Activated CD4-positive, CD25-positive, alpha-beta regulatory T cell (primary cell): ENCODE measurements around the gene FAM3B.
"Not testable (repeated sequence)": the region's sequence is repeated elsewhere in the genome, so short reads cannot be mapped to it uniquely, and the experiment has no call there.

Experiments
- DNase-seq, 4 experiments: peaks; one replicate each; lab custom pipeline; 2025; lab: John Stamatoyannopoulos, UW

Gene FAM3B

DNA sequence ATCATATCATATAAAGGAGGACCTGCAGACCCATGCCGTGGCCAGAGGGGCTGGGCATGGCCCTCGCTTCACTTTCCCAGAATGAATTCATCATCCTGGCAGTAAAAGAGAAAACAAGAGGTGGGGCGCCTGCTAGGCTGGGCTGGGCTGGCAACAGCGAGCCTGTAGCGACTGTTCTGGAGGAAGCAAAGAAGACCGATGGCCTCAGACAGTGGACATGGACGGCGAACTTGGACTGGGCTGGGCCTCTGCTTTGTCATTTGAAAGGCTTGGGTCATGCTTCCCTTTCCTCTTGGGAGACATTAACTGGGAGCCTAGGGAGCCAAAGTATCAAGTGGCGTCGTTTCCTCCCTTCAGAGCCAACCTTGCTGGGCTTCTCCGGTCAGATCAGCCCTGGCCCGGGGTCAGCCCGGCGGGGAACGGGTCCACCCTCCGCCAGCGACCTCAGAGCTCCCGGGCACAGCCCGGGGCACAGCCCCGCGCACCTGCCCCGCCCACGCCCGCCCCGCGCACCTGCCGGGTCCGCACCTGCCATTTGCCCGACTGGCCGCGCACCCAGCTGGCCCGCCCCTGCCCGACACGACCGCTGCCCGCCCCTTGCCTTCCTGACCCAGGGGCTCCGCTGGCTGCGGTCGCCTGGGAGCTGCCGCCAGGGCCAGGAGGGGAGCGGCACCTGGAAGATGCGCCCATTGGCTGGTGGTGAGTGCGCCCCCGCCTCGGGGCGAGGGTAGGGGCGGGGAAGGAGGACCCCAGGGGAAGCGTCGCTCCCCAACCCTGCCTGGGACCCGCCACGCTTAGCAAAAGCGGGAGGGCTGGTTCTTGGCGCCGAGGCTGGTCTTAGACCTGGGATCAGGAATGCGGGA lies at the start of gene FAM3B:
TSS of gene FAM3B (plus strand) at position 602 of the 863 bp plus-strand sequence. CDS start at position 681, 79 bp downstream.
- no peak for DNase-seq

DNA sequence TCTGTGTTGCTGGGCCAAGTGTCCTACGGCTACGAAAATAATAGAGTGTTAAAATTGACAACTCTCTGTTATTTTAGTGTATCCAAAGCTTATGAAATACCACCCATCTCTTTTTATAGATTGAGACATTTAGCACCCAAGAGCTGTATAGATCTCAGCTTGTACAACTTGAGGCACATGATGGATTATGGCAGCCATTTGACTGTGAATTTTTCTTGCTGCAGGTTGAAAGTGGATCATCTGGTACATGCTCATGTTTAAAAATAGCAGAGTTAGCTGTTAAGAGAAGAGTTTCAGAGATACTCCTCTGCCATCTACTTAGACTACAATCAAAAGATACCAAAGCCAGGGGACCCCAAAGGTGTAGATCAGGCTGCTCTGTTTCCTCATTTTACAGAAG lies 49.3 kb upstream of the FAM3B start:
- DNase-seq = no peak

GRCh38 chr21:41269535-41269934 lies 47.1 kb upstream of the FAM3B start:
- no peak for DNase-seq

- DNase-seq = no peak
These were observed 39.4 kb upstream of the FAM3B start for GRCh38 chr21:41277196-41277595.

GRCh38 chr21:41277846-41278245 lies 38.8 kb upstream of the FAM3B start:
- no peak for DNase-seq

- DNase-seq = no peak
These were observed 36.3 kb upstream of the FAM3B start for GRCh38 chr21:41280115-41280919.

GRCh38 chr21:41282412-41282811 lies 34.2 kb upstream of the FAM3B start:
- no peak for DNase-seq

GRCh38 chr21:41283211-41283818 lies 33.3 kb upstream of the FAM3B start:
- DNase-seq = peak in 1 of 4 experiments; percentile 11

DNA sequence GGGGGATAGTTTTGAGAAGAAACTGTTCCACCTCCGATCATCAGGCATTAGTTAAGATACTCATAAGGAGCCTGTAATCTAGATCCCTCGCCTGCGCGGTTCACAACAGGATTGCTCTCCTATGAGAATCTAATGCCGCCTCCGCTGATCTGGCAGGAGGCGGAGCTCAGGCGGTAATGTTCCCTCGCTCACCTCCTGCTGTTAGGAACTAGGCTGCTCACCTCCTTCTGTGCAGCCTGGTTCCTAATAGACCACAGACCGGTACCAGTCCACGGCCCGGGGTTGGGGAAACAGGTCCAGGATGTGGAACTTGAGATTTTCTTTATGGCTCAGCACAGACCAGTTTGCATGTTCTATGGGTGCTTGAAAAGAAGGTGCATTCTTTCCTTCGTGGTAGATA lies 27.2 kb upstream of the FAM3B start:
- DNase-seq = no peak

- DNase-seq = no peak
These were observed 26.3 kb upstream of the FAM3B start for GRCh38 chr21:41290106-41290799.

- DNase-seq = no peak
These were observed 21.9 kb upstream of the FAM3B start for GRCh38 chr21:41294548-41295231.

DNA sequence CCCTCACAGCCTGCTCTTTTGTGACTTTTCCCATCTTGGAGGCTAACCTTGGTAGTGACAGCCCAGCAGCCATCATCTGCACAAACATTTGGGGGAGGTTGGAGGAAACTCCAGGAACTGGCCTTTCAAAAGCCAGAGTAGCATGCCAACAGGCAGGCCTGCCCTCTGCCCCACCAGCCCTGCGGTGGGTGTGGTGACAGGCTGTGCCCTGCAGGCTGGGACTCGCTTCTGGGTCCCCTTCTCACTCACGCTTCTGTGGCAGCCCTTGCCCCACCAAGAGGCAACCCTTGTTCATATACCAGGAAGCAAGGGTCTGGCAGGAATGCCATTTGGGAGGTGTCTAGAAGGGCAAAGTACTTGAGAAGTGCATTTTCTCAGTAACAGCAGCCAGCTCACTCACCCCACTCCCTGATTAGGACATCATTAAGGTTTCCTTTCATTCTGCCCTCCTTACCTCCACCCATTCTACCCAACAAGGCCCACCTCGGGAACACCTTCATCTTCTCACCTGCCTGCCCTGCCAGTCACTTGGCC lies 20.8 kb upstream of the FAM3B start:
- DNase-seq = no peak

DNA sequence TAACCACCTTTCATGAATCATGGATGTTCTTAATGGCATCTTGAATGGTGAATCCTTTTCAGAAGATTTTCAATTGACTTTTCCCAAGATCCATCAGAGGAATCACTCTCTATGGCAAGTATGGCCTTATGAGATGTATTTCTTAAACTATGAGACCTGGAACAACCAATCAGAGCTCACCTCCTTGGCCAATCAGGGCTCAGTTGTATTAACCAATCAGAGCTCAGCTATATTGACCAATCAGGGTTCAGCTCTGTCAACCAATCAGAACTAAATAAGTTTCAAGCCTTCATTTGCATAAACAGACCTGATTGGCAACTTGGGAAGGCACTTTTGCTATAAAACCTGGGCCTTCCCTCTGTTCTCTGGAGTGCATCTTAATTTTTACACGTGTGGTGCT lies 13.6 kb upstream of the FAM3B start:
- DNase-seq = no peak

GRCh38 chr21:41304068-41304720 lies 12.4 kb upstream of the FAM3B start:
- DNase-seq = no peak

DNA sequence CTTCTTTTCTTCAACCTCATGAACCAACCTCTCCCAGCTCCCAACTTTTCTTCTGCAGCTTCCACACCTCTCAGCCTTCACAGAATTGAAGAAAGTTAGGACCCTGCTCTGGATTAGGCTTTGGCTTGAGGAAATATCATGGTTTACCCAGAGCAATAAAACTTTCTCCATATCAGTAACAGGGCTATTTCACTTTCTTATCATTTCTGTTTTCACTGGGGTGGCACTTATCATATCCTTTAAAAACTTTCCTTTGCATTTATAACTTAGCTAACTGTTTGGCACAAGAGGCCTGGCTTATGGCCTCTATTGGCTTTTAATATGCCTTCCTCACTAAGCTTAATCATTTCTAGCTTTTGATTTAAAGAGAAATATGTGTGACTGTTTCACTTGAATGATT lies 9.4 kb upstream of the FAM3B start:
- DNase-seq = no peak

GRCh38 chr21:41313285-41314164 lies 3.1 kb upstream of the FAM3B start:
- DNase-seq = not testable (repeated sequence)

DNA sequence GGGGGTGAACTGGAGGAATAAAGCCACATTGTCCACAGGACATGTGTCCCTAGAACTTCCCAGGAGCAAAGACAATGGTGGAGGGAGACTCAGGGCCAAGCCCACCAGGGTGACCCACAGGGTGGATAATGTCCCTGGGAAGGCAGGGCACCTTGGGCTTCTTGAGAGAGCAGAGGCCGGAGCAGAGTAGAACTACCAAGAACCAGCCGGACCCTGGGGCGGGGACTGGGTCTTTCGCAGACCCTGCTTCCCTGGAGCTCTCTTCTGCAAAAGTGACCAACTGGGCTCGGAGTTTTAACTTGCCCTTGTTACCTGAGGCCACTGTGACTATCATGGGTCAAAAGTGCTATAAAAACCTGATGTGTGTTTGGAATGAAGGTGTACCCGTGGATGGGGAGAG lies 875 bp upstream of the FAM3B start:
- no peak for DNase-seq

DNA sequence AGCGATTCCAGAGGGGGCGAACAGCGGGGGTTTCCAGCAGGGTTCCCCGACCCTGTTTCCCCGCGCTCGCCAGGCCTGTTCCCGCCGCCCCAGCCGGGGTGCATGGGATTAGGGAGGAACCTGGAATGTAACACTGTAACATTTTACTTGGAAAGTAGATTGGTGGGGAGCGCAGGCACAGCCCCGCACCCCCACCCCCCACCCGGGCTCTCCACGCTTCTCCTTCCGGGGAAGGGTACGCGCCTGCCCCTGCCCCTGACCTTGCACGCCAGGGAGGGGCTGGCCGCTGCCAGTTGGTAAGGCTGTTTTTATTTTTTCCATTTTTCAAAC lies 427 bp downstream of the FAM3B start:
- DNase-seq = no peak

GRCh38 chr21:41317458-41317857 lies 857 bp downstream of the FAM3B start:
- DNase-seq = no peak

DNA sequence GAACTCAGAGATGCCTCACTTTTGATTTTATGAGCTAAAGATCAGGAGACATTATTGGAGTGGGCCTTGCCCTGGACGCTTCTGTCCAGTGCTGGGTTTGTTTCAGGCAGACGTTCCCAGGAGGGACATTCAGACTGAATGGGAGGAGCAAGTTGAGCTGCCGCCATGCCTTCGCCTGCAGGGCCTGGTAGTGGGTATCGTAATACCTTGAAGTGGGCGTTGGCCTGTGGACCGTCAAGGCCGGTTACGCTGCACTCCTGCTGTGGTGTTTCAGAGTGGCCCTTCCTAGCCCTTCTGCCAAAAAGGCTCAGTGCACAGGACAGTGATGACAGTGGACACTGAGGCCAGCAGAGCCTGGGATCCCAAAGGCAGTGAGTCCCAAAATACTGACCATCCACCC lies 1.6 kb downstream of the FAM3B start:
- DNase-seq = no peak
